WTC11 (cell line): Measurements from ENCODE around the gene COL4A2. TPM values are rescaled to one million over a fixed set of nuclear protein-coding genes. Genes with fewer than 3 reads are reported as not detected.

ENCODE experiments used
- ATAC-seq: fragments of 200-7000 bp; cut with Tn5 transposase; 2 replicates; pipeline ENCODE4 v1.10.0; 2021; ENCODE audit warnings: mild to moderate bottlenecking, moderate library complexity
- CTCF ChIA-PET: fragments of 300-600 bp; sonication (Branson Sonifier 250); formaldehyde crosslinking; loops from one replicate; lab custom pipeline; 2021; ENCODE audit warnings: antibody characterized with exemption; lab: Charles Lee
- POLR2A ChIA-PET: fragments of 350-600 bp; sonication (Branson Sonifier 250); formaldehyde crosslinking; loops from one replicate; lab custom pipeline; 2021; ENCODE audit warnings: antibody characterized with exemption; lab: Charles Lee
- DNase-seq: peaks from one replicate; pipeline ENCODE4 v3.0.0; 2021; ENCODE audit warnings: low spot score
- H3K27ac Mint-ChIP-seq: 2 replicates; pipeline ENCODE4 v1.8.0; 2021; ENCODE audit warnings: mixed read lengths
- H3K27me3 Mint-ChIP-seq: 2 replicates; pipeline ENCODE4 v1.8.0; 2021; ENCODE audit warnings: low read depth, mild to moderate bottlenecking, moderate library complexity, mixed read lengths
- H3K36me3 Mint-ChIP-seq: 2 replicates; pipeline ENCODE4 v1.8.0; 2021; ENCODE audit warnings: mixed read lengths
- H3K4me1 Mint-ChIP-seq: 2 replicates; pipeline ENCODE4 v1.8.0; 2022; ENCODE audit warnings: mixed read lengths
- H3K4me3 Mint-ChIP-seq: 2 replicates; pipeline ENCODE4 v1.8.0; 2021; ENCODE audit warnings: mild to moderate bottlenecking, moderate library complexity, mixed read lengths
- H3K9me3 Mint-ChIP-seq: 2 replicates; pipeline ENCODE4 v1.8.0; 2021; ENCODE audit warnings: mixed read lengths
- CDX4 ChIP-seq: fragments of 250-450 bp; sonication (Bioruptor Pico); IDR thresholded peaks from 2 replicates; pipeline ENCODE4 v1.9.0; 2021; ENCODE audit warnings: moderate library complexity, mild to moderate bottlenecking, inconsistent platforms, borderline replicate concordance
- CREB1 ChIP-seq: sonication (generic); formaldehyde crosslinking; IDR thresholded peaks from 2 replicates; pipeline ENCODE4 v1.8.0; 2023; ENCODE audit warnings: mild to moderate bottlenecking, missing genetic modification reagents
- CTCF ChIP-seq: fragments of 200-600 bp; IDR thresholded peaks from 2 replicates; pipeline ENCODE4 v1.8.0; 2022; ENCODE audit warnings: antibody characterized with exemption
- E2F4 ChIP-seq: sonication (generic); formaldehyde crosslinking; IDR thresholded peaks from 2 replicates; pipeline ENCODE4 v1.8.1; 2022; ENCODE audit warnings: low read depth, mild to moderate bottlenecking, moderate library complexity, missing genetic modification reagents, borderline replicate concordance
- FOXJ3 ChIP-seq: sonication (generic); formaldehyde crosslinking; IDR thresholded peaks from 2 replicates; pipeline ENCODE4 v1.9.0; 2021; ENCODE audit warnings: missing genetic modification reagents, mild to moderate bottlenecking, borderline replicate concordance
- GTF2I ChIP-seq: fragments of 250-450 bp; sonication (Bioruptor Pico); conservative IDR thresholded peaks from 2 replicates; pipeline ENCODE4 v1.4.0; 2021; ENCODE audit warnings: mild to moderate bottlenecking
- IRF2 ChIP-seq: sonication (generic); formaldehyde crosslinking; IDR thresholded peaks from 2 replicates; pipeline ENCODE4 v1.8.0; 2022; ENCODE audit warnings: low read depth, missing genetic modification reagents, borderline replicate concordance
- KAT7 ChIP-seq: sonication (generic); formaldehyde crosslinking; IDR thresholded peaks from 2 replicates; pipeline ENCODE4 v1.8.1; 2023; ENCODE audit warnings: missing genetic modification reagents, mild to moderate bottlenecking, borderline replicate concordance
- MLX ChIP-seq: sonication (generic); formaldehyde crosslinking; IDR thresholded peaks from 2 replicates; pipeline ENCODE4 v1.8.1; 2023; ENCODE audit warnings: mild to moderate bottlenecking, missing genetic modification reagents, moderate library complexity
- MXD4 ChIP-seq: fragments of 250-450 bp; sonication (Bioruptor Pico); IDR thresholded peaks from 2 replicates; pipeline ENCODE4 v1.8.0; 2021; ENCODE audit warnings: mild to moderate bottlenecking, moderate library complexity, borderline replicate concordance
- MYBL2 ChIP-seq: sonication (generic); formaldehyde crosslinking; IDR thresholded peaks from 2 replicates; pipeline ENCODE4 v1.8.1; 2023; ENCODE audit warnings: mild to moderate bottlenecking, moderate library complexity, missing genetic modification reagents
- NR2C2 ChIP-seq: sonication (generic); formaldehyde crosslinking; IDR thresholded peaks from 2 replicates; pipeline ENCODE4 v1.8.0; 2022; ENCODE audit warnings: mild to moderate bottlenecking, missing genetic modification reagents
- NR3C1 ChIP-seq: sonication (generic); formaldehyde crosslinking; conservative IDR thresholded peaks from 2 replicates; pipeline ENCODE4 v1.8.1; 2023; ENCODE audit warnings: low read depth, mild to moderate bottlenecking, missing genetic modification reagents
- RELA ChIP-seq: sonication (generic); formaldehyde crosslinking; IDR thresholded peaks from 2 replicates; pipeline ENCODE4 v1.8.1; 2022; ENCODE audit warnings: missing genetic modification reagents, mild to moderate bottlenecking, borderline replicate concordance
- RORB ChIP-seq: fragments of 250-450 bp; sonication (Bioruptor Pico); IDR thresholded peaks from 2 replicates; pipeline ENCODE4 v1.9.0; 2021; ENCODE audit warnings: mild to moderate bottlenecking
- USF2 ChIP-seq: sonication (generic); formaldehyde crosslinking; IDR thresholded peaks from 2 replicates; pipeline ENCODE4 v1.8.1; 2023; ENCODE audit warnings: mild to moderate bottlenecking, missing genetic modification reagents, moderate library complexity
- ZBTB43 ChIP-seq: sonication (generic); formaldehyde crosslinking; IDR thresholded peaks from 2 replicates; pipeline ENCODE4 v1.8.1; 2023; ENCODE audit warnings: mild to moderate bottlenecking, missing genetic modification reagents
- ZNF121 ChIP-seq: sonication (generic); formaldehyde crosslinking; IDR thresholded peaks from 2 replicates; pipeline ENCODE4 v1.8.0; 2023; ENCODE audit warnings: missing genetic modification reagents
- ZNF232 ChIP-seq: sonication (generic); formaldehyde crosslinking; IDR thresholded peaks from 2 replicates; pipeline ENCODE4 v1.8.0; 2022; ENCODE audit warnings: mild to moderate bottlenecking, missing genetic modification reagents
- ZNF317 ChIP-seq: sonication (generic); formaldehyde crosslinking; IDR thresholded peaks from 2 replicates; pipeline ENCODE4 v1.8.1; 2023; ENCODE audit warnings: low read depth, mild to moderate bottlenecking, moderate library complexity, missing genetic modification reagents, borderline replicate concordance
- ZNF532 ChIP-seq: fragments of 250-450 bp; sonication (Bioruptor Pico); IDR thresholded peaks from 2 replicates; pipeline ENCODE4 v1.9.0; 2021; ENCODE audit warnings: mild to moderate bottlenecking, borderline replicate concordance
- total RNA-seq: library from RNA; stranded (reverse); gene quantifications from 3 replicates; pipeline ENCODE4 v1.2.3, GENCODE V29; 2021
- TF ChIP-seq, protein P1 (sequence below): fragments of 250-450 bp; sonication (Bioruptor Pico); IDR thresholded peaks from 2 replicates; pipeline ENCODE4 v1.8.0; 2021; ENCODE audit warnings: mild to moderate bottlenecking

COL4A2 gene
- total RNA-seq, 1 experiment from 2014 or later: 109 TPM

DNA sequence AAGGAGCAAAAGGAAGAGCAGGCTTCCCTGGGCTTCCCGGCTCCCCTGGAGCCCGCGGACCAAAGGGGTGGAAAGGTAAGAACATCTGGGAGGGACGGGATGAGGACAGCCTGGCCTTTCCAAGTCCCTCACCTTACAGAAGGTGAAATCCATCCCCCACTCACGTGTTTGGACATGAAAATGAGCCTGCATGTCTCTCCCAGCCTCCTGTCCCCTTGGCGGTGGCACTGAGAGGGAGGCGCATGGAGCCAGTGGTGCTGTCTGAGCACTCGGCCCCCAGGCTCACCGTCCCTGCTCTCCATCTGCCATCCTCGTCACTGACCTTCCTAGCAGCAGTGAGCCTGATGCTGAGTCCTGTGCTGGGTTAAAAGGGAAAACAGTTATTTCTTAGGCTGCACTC is 150.3 kb downstream of the COL4A2 start:
- H3K4me1 Mint-ChIP-seq: peaks cover 28% of the 10 kb centered on the region
- peaks cover 23% of the 10 kb centered on the region; the same call in 1 of the 2 replicates for H3K36me3 Mint-ChIP-seq
- no peak overlapping the region for H3K4me3 Mint-ChIP-seq
- peak overlapping the region; percentile 69 for H3K27ac Mint-ChIP-seq
- DNase-seq (no peak), ATAC-seq (no peak)
- ChIA-PET POLR2A (no interaction called here), CTCF (no interaction called here)
- H3K27me3 Mint-ChIP-seq: no peaks in the 10 kb centered on the region
- no peaks in the 10 kb centered on the region for H3K9me3 Mint-ChIP-seq
- TF ChIP-seq ZBTB43 (CRISPR knock-in tag): no peak
- TF ChIP-seq CTCF: no peak
- no peak for TF ChIP-seq GTF2I (CRISPR knock-in tag)
- no peak for TF ChIP-seq ZNF232
- no peak for TF ChIP-seq NR3C1 (CRISPR knock-in tag)
- no peak for TF ChIP-seq IRF2
- no peak for TF ChIP-seq E2F4 (CRISPR knock-in tag)
- TF ChIP-seq ZNF317 (CRISPR knock-in tag): no peak
- TF ChIP-seq RORB (CRISPR knock-in tag): no peak
- no peak for TF ChIP-seq FOXJ3 (CRISPR knock-in tag)
- no peak for TF ChIP-seq RELA (CRISPR knock-in tag)
- no peak for TF ChIP-seq ZNF532
- no peak for TF ChIP-seq USF2 (CRISPR knock-in tag)
- no peak for TF ChIP-seq MLX (CRISPR knock-in tag)
- TF ChIP-seq, all 79 proteins: peak for 0

DNA sequence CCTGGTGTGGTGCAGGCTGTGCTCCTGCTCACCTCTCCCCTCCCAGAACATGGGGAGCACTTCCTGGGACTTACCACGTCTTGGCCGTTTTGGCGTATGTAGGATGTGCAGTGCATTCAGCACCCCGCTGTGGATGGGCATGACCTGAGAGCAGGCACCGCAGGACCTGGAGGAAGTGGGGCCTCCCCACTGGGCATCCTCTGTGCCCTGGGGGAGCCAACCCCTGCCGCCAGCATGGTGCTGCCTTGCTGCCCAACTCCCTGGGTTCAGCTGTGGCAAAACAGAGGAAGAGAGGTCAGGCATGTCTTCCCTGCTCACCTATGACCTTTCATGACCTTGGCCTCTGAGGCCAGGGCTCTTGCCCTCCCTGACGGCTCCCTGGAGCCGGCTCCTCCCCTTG is 150.9 kb downstream of the COL4A2 start:
- Mint-ChIP-seq H3K27me3 (no peaks in the 10 kb centered on the region), H3K4me3 (no peak overlapping the region), H3K4me1 (peaks cover 28% of the 10 kb centered on the region), H3K36me3 (peaks cover 25% of the 10 kb centered on the region; the same call in 1 of the 2 replicates), H3K9me3 (no peaks in the 10 kb centered on the region), H3K27ac (peak overlapping the region; percentile 69)
- ChIA-PET POLR2A (no interaction called here), CTCF (no interaction called here)
- DNase-seq (no peak), ATAC-seq (no peak)
- TF ChIP-seq CREB1 (CRISPR knock-in tag) (no peak), KAT7 (CRISPR knock-in tag) (no peak), ZNF121 (CRISPR knock-in tag) (no peak), E2F4 (CRISPR knock-in tag) (no peak), CDX4 (CRISPR knock-in tag) (no peak), NR2C2 (CRISPR knock-in tag) (no peak), MXD4 (CRISPR knock-in tag) (no peak), MYBL2 (CRISPR knock-in tag) (no peak)
- TF ChIP-seq, protein P1, sequence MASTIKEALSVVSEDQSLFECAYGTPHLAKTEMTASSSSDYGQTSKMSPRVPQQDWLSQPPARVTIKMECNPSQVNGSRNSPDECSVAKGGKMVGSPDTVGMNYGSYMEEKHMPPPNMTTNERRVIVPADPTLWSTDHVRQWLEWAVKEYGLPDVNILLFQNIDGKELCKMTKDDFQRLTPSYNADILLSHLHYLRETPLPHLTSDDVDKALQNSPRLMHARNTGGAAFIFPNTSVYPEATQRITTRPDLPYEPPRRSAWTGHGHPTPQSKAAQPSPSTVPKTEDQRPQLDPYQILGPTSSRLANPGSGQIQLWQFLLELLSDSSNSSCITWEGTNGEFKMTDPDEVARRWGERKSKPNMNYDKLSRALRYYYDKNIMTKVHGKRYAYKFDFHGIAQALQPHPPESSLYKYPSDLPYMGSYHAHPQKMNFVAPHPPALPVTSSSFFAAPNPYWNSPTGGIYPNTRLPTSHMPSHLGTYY (CRISPR knock-in tag): no peak
